DMS79 (cell line): ENCODE measurements around the gene ADGRB3.
"Not testable (repeated sequence)": the region's sequence is repeated elsewhere in the genome, so short reads cannot be mapped to it uniquely, and the experiment has no call there.

Experiments
- DNase-seq: peaks from one replicate; lab custom pipeline; 2025; lab: John Stamatoyannopoulos, UW

ADGRB3 gene

DNA sequence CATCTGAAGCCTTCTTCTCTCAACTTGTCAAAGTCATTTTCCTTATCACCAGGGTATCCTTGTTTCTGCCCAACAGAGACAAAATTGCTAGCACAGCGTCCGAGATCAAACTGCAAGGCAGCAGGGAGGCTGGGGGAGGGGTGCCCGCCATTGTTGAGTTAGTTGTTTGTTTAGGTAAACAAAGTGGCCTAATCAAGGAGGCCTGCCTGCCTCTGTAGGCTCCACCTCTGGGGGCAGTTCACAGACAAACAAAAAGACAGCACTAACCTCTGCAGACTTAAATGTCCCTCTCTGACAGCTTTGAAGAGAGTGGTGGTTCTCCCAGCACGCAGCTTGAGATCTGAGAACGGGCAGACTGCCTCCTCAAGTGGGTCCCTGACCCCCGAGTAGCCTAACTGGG lies 155.0 kb downstream of the ADGRB3 start:
- not testable (repeated sequence) for DNase-seq

DNA sequence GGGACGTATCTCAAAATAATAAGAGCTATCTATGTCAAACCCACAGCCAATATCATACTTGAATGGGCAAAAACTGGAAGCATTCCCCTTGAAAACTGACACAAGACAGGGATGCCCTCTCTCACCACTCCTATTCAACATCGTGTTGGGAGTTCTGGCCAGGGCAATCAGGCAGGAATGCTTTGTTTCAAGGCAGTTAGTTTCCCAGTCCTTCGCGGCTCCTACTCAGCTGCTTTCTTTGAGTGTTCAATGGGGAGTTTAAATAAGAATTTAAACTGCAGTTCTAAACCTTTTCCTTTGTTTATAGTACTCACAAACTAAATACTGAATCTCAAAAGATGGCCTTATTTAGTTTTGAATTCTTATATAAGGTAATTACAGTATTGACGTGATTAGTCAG lies 179.9 kb downstream of the ADGRB3 start:
- DNase-seq, result not testable (repeated sequence)

DNA sequence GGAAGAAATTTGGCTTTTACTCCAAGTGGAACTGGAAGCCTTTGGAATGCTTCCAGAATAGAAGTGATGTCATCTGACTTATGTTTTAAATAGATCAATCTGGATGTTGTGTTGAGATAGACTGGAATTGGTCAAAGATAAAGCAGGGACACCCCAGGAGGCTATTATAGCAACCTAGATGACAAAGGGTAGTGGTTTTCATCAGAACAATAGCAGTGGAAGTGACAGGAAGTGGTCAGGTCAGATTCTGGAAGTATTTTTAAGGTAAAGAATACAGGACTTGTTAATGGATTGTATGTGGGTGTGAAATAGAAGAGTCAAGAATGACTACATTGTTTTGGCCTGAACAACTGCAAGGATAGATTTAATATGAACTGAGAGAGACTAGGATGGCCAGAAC lies 191.4 kb downstream of the ADGRB3 start:
- no peak for DNase-seq

DNA sequence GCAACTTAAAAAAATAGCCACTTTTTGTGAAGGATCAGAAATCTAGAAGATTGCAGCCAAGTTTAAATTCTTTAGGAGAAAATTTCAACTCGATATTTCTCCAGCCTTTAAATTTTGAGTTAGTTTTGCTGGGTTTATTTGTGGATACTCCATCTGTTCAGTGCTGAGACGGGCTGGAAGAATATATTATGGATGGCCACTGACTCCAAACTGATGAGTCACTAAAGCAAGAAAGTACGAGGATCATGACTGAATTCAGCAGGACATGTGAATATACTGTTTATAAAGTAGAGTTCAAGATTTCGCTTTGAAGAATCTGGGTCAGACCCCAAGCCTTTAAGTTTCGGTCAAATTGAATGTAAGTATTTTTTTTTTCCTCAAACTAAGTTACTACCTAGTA lies 199.5 kb downstream of the ADGRB3 start:
- no peak for DNase-seq

DNA sequence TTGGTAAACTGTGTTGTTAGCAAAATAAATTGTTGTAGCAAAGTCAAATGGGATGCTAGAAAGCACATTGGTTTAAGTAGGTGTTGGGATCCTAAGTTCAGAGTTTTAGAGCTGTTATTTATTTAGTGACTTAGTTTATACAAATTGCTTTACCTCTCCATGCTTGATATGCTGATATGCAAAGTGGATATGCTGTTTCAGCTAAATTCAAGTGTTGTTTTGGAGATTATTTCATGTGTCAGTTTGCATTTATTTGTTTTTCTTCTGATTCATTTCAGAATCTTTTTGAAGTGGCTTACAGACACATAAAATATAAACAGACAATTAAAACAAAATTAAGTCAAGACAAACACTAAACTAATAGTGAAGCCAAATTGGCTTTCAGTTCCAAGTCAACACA lies 203.5 kb downstream of the ADGRB3 start:
- no peak for DNase-seq

DNA sequence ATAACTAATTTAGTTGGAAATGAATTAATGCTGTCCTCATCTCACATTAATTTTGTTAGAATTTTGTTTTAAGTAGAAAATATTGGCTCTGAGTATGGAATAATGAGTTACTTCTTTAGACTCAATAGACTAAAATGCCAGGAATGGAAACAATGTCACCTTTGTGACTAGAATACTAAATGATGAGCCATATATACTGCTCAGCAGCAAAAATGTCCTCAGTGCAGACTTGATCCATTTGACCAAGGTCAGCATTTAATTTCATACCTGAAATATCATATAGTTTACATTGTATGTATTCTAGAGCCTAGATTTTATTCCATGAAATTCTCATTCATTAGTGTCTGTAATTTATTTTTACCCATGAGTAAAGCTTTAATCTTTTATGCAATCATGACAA lies 217.7 kb downstream of the ADGRB3 start:
- no peak for DNase-seq

DNA sequence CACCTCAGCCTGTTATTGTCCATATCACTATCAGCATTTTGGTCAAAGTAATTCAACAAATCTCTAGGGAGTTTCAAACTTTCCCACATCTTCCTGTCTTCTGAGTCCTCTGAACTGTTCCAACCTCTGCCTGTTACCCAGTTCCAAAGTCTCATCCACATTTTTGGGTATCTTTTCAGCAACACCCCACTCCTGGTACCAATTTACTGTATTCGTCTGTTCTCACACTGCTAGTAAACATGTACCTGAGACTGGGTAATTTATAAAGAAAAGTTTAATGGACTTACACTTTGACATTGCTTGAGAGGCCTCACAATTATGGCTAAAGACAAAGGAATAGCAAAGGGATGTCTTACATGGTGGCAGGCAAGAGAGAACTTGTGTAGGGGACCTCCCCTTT lies 224.2 kb downstream of the ADGRB3 start:
- no peak for DNase-seq

DNA sequence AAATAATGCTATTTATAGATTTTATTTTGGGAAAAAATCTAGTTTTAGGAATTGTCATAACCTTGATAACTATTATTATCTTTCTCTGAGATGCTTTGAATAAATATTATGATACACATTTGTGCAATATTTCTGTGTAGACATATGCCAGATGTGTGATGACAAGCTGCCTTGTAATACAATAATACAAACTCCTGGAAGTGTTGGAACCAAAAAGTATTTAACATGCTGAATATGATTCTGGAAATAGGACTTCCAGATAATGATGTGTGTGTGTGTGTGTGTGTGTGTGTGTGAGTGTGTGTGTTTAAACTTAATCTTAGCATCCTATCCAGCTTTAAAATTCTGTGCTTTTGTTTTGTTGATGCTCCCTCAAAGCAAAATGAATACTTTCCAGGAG lies 233.6 kb downstream of the ADGRB3 start:
- DNase-seq, result no peak

DNA sequence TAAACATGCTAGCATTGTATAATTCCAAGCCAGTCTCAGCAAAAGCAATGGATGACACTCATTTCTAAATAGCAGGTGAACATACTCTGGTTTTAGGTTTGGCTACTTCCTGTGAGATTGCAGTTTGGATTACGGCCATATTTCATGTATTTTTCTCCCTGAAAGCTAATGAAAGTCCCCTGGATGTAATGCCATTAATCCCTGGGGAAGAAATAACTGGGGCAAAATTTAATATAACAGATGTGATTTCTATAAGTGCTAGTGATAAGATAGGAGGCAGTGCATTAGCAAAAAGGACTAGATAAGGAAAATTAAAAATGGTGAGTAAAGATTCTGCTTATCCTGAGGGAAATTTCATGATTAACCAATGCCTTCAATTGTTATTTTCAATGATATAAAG lies 238.2 kb downstream of the ADGRB3 start:
- no peak for DNase-seq

DNA sequence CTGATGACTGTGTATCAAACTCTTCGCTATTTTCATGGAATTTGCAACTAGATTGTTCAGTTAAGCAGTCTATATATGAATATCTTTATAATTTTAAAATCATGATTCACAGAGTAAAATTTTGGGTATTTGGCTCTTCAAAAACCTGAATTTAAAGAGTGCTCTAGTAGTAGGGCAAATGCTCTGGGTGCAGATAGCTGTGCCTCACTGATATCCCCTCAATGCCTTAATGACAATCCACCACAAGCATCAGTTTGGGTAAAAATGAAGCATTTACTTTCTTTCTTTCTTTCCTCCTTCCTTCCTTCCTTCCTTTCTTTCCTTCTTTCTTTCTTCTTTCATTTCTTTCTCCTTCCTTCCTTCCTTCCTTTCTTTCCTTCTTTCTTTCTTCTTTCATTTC lies 239.7 kb downstream of the ADGRB3 start:
- no peak for DNase-seq

DNA sequence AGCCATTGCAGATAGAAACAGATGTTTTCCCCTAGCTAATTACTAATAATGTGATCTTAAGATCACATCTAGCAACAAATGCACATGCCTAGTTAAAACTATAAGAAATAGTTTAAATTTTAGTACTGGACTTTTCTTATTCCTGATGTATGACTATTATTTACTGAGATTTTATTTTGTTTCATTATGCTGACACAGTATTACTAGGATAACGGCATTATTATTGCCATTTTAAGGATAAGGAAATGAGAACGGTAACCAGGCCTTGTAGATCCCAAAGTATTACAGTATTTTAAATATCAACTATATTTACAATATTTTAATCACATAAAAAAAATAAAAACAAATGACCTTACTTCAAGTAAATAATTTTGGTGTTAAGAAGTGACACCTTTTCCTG lies 240.3 kb downstream of the ADGRB3 start:
- DNase-seq, result no peak

DNA sequence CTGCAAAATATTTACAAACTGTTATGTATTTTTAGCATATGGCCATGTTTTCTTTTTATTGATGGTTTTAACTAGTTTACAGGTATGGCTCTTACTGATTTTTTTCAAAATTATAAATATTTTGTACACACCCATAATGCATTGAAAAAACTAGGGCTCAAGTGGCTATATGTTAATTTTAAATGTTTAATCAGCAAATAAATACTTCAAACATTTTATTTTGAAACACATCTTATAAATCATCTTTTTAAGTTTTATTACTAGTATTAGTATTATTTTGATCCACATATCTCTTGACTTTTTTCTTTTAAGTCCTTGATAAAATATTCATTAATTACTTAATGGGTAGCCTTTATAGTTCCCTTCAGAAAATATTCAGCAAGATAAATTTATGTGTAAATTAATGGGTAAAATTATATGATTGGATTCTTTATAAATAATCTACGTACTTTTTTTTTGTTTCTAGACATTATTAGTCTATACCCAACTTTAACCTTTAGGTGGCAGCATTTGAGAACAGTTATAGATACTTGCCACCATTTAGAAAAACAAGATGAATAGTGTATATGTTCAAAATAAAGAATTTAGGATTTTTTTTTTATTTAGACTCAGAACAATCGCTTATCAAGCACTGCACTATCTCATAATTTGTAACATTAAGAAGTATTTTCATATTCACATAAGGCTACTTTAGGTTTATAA lies 241.9 kb downstream of the ADGRB3 start:
- DNase-seq, result no peak

DNA sequence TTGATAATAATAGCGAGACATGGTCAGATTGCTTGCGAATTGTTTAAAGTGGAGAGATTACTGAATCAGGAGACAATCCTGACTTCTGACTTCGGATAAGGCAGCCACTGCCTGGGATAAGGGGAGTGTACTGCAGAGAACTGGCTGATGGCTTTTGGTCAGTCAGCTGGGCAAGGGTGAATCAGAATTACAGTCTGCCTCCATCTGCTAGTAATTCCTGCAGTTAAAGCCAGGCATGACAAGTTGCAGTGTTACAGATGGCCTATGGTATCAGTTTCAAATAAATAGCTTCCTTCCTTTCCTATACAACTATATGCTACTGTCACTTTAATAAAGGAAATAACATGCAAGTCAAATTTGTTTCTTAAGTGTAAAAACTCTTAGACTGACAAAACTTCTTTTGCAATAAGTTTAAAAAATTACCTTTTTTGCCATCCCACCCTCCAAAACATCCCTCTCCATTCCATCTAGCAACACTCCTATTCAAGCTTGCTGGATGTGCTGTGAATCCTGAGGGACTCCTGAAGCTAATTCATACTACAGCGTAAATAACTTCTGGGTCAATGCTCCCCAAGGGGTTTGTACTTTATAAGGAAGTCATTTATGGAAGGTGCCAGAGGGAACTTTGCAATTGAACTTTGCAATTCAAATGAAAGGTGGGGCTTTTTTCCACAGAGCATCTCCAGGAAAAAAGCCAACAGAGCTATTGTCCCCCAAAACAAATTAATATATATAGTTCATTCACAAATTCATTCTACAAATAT lies 245.2 kb downstream of the ADGRB3 start:
- DNase-seq, result no peak

DNA sequence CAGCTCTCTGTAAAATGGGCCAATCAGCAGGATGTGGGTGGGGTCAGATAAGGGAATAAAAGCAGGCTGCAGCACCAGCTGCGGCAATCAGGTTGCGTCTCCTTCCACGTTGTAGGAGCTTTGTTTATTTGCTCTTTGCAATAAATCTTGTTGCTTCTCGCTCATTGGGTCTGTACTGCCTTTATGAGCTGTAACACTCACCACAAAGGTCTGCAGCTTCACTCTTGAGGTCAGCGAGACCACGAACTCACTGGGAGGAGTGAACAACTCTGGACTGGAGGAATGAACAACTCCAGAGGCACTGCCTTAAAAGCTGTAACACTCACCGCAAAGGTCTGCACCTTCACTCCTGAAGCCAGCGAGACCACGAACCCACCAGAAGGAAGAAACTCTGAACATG lies 248.2 kb downstream of the ADGRB3 start:
- not testable (repeated sequence) for DNase-seq

DNA sequence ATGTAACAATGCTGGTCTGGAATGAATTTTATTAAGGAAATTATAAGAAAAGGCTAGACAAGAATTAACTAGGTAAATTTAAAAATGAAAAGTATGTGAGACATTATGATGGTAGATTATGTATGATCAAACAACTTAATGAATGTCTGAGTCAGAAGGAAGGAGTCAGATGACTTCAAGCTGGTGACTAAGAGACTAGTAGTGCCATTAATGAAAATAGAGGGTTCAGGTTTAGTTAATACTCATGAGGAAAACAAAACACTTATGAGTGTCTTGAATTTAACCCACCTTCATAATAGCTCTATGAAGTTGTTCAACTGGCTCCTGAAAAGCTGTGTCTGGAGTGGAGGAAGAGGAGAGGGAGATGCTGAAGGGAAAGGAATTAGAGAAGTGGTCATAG lies 256.3 kb downstream of the ADGRB3 start:
- no peak for DNase-seq

DNA sequence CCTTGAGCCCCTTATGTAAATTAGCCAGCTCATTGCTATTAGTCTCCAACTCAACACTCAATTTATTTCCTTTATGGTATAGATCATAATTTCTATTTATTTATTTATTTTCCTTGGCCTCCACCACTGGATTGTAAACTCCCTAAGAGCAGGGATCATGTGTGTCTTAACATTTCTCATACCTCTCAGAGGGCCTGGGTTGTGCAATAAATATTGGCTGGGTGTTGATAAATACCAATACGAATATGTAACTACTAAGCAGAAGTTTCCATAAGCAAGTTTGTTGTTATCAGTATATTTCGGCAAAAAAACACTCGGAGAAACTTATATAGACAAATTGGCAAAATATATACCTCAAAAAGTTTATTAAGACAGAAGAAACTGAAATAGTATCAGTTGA lies 257.4 kb downstream of the ADGRB3 start:
- no peak for DNase-seq

DNA sequence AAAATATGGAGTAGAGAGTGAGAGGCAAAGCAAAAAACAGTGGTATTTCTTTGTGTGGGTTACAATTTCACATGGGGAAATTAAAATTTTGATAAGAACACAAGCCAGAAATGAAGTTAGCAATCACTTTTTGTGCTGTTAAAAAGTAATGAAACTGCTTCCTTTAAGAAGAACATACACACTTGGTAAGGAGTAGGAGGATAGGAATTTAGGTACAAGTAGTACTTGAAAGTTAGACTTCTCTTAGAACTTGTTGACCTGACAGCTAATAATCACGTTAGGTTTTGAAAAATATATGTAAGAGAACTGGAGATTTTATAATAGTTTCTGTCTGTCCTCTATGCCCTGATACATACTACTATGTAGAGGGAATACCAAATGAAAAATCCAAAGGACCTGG lies 260.8 kb downstream of the ADGRB3 start:
- no peak for DNase-seq

DNA sequence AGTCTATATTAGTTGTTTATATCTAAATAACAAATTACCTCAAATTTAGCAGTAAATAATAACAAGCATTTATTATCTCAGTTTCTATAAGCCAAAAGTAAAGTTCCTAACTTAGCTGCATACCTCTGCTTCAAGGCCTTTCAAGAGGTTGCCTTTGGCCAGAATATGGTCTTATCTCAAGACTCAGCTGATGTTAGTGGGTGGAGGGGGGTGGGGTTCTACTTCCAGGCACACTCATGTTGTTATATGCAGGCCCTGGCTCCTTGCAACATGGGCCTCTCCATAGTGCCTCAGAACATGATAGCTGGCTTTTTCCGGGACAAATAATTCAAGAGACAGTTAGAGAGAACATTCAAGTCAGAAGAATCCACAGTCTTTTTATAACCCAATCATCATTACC lies 266.0 kb downstream of the ADGRB3 start:
- DNase-seq, result no peak

DNA sequence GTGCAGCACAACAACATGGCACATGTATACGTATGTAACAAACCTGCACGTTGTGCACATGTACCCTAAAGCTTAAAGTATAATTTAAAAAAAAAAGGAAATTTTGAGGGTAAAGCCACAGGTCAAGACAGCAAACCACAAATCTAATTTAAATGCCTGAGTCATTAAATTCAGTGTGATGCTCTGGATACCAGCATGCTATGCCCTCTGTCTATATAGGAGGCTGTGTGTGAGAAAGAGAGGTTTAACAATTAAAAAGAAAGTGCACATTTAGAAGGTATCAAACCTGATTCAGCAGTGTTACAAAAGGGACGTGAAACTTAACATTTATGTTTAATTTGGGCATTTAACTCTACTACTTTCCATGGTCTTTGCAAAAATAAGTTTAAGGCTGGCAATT lies 276.3 kb downstream of the ADGRB3 start:
- no peak for DNase-seq

DNA sequence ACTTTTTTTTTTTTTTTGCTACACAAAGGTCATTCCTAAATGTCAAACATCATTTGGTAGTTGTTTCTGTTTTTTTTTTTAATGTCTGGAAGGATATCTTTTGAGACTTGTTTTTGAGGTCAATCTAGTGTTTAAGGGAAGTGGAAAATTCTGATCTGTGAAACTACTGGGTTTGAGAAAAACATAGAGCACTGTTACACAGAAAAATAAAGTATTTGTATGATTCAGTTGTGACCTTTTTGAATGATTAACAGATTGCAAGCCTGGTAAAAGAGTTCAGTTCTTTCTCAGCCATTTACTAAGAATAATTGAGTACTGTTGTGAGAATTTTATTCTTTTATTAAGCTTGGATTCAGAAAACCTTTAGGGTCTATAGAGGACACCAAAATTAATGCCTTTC lies 276.7 kb downstream of the ADGRB3 start:
- DNase-seq, result no peak

DNA sequence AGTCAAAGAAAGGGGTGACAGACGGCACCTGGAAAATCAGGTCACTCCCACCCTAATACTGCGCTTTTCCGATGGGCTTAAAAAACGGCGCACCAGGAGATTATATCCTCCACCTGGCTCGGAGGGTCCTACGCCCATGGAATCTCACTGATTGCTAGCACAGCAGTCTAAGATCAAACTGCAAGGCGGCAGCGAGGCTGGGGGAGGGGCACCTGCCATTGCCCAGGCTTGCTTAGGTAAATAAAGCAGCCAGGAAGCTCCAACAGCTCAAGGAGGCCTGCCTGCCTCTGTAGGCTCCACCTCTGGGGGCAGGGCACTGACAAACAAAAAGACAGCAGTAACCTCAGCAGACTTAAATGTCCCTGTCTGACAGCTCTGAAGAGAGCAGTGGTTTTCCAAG lies 277.7 kb downstream of the ADGRB3 start:
- DNase-seq, result not testable (repeated sequence)

DNA sequence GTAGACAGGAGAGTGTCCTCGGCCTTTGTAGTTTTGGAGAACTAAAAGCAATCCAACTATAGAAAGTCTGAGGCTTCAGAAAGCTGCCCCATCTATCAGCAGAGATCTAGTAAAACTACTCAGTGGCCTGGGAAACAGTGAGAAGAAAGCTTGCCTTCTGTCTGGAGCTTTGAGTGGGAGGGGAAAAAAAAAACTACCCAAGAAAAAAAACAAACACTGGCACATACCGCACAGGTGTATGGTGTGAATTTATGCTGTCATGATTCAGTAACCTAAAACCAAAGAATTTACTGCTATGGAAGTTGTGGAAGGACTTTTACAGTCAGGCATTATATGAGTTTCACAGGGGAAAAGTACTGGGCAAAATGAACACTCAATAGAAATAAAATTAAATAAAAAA lies 280.5 kb downstream of the ADGRB3 start:
- DNase-seq, result no peak

DNA sequence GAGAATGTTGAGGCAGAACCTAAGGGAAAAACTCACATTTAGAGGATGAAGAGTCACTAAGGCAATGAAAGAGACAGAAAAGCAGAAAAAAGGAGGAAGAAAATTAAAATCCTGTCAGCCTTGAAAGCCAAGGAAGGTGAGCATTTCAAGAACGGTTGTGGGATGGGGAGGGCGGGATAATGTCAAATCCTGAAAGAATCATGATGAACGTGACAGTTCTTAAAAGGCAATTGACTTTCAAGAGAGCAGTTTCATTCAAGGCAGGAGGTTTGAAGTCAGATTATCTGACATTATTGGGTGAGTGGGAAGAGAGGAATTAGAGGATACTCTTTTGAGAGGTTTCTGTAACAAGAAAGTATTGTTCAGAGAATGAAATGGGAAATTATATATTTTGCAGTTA lies 284.5 kb downstream of the ADGRB3 start:
- no peak for DNase-seq

DNA sequence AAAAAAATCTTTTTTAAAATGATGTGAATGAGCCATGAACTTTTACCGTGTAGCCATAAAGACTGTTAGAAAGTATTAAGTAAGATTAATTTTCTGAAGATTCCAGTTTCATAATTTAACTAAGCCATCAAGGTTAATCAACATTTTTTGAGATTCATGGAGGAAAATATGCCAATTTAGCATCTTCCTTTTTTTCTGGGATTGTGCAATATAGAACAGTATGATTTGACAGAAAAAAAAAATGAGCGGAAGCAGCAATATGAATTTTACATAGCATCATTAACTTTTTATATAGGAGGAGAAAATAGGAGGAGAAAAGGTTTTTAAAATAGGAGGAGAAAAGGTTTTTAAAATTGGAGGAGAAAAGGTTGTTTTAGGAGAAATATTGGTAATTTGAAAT lies 306.3 kb downstream of the ADGRB3 start:
- no peak for DNase-seq
